Forelimb muscle (tissue), 1 donor: Measurements from ENCODE around the gene MXRA7. TPM values are rescaled to one million over a fixed set of nuclear protein-coding genes. Genes with fewer than 3 reads are reported as not detected.
"Not testable (repeated sequence)": the region's sequence is repeated elsewhere in the genome, so short reads cannot be mapped to it uniquely, and the experiment has no call there.

ENCODE experiments used
- DNase-seq: peaks from one replicate; pipeline ENCODE4 v3.0.0-alpha.2; 2013; ENCODE audit warnings: low read depth
- polyA plus RNA-seq: library from polyadenylated mRNA; unstranded; fragments of 120-200 nt; gene quantifications from one replicate; pipeline ENCODE4 v1.2.1, GENCODE V29; 2013; ENCODE audit not compliant: insufficient read length

Gene MXRA7
- polyA plus RNA-seq, 1 donor = 135 TPM

GRCh38 chr17:76644995-76645394, 65.8 kb downstream of the MXRA7 start:
- DNase-seq = no peak

DNA sequence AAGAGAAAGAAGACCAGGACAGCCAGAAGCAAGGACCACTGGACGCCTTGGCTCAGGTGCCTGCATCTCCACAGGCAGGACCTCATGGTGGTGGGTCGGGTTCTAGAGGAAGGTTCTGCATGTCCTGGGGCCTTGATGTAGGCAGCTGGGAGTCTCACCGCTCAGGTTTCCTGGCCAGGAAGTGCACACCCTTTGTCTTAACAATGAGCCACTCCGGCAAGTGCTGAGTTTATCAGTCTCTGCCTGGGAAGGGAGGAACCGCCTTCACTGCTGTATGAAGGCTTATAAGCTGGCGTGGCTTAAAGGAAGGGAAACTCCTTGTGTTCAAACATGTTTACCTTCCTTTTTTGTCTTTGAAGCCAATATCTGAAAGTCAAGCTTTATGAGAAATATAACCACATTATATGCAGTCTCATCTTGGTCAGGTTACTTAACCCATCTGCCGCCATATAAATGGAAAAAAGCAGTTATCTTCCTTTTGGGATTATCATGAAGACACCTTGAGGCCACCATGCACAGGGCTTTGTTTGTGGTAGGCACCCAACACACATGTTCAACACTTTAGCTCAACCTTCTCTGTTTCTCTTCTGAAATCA, 67.1 kb downstream of the MXRA7 start, which contains the start of gene ST6GALNAC1:
ST6GALNAC1 (minus strand) TSS at position 205 of the 596 bp plus-strand sequence; CDS start at position 86, 119 bp downstream.
- no peak for DNase-seq

DNA sequence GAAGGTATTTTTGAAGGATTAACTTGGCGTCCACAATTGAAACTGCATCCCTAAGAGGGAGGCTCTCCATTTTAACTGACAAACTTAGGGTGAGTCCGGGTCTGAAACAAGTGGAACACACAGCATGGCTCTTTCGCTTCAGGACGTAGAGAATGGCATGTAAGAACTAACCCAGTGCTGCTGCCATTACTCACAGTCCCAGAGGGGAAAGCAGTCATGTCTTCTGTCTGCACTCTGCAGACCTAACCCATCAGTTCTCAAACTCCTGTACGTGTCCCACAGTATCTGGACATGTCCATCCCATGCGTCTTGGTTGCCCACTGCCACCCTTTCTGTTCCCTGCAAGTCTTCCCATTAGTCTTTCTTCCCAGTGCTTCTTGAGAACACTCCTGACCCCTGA, 67.8 kb downstream of the MXRA7 start:
- DNase-seq = no peak

DNA sequence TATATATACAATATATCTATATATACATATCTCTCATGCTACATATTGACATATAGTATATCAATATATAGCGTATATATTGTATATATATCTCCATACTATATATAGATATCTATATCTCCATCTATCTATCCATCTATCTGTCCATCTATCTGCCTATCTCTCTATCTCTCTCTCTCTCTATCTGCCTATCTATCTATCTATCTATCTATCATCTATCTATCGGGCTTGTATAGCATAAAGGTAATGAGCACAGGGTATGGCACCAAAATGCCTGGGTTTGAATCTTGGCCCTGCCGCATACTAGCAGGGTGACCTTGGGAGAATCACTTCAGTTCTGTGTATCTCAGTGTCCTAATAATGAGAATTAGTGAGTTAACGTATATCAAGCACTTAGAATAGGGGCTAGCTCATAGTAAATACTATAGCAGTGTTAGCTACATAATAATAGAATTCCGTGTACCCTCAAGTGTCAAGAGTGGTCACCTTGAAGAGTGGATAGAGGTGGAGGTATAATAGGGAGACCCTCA, 68.7 kb downstream of the MXRA7 start:
- no peak for DNase-seq

- no peak for DNase-seq
These were observed 69.3 kb downstream of the MXRA7 start for GRCh38 chr17:76641501-76641900.

DNA sequence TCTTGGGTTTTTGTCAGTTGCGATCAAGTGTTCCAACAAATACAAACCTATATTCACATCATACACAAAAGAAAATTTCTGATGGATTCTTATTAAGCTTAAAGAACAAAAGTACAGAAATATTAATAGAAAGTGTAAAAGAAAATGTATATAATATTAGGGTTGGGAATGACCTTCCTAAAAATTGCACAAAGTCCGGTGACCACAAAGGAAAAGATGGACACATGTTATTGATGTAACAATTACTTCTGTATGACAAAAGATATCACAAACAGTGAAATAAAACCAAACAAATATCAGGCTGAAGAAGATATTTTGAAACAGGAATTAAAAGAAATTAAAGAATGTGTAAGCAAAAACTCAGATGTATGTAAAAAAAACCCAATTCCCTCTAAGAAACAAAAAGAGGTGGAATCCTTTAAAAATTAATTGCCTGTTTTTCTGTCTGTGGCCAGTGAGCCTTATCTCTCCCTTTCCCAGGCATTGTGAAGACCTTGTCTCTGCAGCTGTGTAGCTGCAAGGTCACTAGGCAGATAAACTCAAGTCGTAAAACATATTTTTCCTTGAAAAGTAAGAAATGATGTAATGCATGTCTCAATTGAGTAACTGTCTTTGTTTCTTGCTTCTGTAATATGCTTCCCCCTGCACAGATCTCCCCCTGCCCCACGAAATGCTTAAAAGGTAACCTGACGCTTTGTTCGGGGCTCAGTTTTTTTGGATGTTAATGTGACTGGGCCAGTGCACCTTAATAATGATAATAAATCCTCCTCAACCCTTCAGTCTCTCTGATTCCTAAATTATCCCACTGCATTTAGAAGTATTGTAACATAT, 70.0 kb downstream of the MXRA7 start:
- DNase-seq = no peak

DNA sequence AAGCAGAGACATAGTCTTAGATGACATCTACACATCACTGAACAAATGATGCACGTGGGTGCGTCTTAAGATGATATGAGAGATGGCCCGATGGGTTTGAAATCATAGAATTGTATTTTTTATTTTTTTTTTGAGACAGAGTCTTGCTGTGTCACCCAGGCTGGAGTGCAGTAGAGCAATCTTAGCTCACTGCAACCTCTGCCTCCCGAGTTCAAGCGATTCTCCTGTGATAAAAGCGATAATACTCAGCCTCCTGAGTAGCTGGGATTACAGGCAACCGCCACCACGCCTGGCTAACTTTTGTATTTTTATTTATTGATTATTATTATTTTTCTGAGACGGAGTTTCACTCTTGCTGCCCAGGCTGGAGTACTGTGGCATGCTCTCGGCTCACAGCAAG, 72.5 kb downstream of the MXRA7 start:
- DNase-seq = no peak

GRCh38 chr17:76636486-76637206, 74.1 kb downstream of the MXRA7 start:
- not testable (repeated sequence) for DNase-seq

DNA sequence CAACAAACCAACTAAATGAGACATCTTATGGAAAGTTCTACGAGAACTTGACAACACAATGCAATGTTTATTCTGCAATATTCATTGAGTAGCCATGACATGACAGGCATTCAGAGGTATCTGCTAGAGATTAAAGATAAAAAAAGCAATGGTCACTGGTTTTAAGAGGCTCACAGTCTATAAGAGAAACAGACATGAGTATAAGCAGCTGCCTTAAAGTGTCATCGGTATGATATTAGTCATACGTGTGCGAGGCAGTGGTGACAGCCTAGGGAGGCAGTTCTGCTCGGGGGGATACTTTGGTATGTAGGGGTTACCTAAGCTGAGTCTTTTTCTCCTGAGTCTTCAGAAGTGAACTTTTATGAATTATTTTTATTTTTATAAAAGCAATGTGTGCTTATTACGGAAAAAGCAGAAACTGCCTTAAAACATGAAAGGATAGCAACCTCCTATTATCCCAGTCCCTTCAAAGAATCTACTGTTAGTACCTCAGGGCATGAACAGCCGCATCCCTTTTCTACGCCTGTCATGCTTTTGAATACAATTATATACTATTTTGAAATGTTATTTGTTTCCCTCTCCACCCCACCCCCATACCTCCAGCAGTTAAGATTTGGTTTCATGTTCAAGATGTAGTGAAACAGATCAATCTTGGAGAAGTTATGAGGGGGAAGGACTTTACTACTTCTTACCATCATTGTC, 75.0 kb downstream of the MXRA7 start:
- no peak for DNase-seq

DNA sequence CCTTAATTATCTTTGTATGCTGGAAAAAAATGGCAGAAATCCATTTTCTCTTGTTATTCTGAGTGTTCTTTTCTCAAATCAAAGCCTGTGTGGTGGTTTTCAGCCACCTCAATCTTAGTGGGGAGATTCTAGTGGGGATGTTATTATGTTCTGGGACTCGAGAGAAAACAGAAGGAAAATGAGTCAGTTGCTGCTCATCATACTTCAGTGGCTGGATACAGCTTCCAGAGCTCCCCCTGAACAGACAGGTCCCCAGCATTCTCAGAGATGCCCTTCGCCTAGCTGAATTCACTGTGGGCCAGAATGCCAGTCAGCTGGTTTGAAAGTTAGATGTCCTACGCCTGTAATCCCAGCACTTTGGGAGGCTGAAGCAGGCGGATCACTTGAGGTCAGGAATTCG, 75.7 kb downstream of the MXRA7 start:
- DNase-seq = no peak

- DNase-seq = no peak
These were observed 77.0 kb downstream of the MXRA7 start for GRCh38 chr17:76633628-76634328.

DNA sequence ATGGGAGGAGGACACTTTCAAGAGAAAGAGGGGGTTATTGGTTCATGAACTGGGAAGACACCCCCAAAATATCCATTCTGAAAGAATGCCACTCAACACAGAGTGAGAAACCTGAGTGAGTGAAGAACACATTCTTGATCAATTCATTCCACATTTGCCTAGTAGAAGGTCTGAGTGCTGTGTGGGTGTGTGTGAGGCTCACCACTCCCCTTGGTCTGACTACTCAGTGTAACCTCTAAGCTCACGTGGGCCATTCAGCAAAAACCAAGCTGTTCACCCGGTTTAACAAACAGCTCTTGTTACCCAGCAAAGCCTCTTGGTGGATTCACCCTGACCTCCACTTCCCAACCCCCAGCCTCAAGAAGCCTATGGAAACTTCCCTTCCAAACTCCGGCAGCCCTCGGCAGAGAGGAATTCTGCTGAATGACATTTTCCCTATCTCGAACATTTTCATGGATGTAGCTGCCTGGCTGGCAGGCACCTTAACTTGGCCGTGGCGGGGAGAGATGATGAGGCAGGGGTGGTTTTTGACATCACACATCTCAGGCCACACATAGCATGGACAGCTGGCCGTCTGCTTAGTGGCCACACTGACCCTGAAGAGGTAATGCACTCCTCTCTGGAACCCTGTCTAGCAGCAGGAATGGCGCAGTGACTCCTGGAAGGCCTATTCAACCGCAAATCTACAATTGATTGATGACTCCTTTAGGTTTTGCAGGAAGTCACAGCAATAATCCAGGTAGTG, 78.8 kb downstream of the MXRA7 start:
- no peak for DNase-seq

DNA sequence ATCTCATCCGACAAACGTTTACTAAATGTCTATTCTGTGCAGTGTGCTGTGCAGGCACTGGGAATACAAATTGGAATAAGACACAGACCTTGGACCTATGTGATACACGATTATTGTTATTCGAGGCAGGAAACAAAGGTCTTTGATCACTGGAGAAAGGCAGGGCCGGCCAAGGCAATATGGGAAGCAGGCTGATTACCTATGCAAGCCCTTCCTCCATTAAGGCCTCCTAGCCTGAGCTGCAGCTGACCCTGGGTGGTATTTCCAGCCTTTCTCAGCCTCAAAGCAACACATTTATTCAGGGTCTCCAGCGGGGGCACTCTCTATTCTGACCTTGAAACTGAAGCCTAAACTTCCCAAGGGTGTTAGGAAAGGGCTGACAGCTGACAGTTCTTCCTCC, 80.6 kb downstream of the MXRA7 start:
- DNase-seq = no peak

Other genes starting within 250 kb of the MXRA7 start
- gene AANAT, start 243.4 kb downstream of the MXRA7 start, polyA plus RNA-seq = 0.37 TPM
- gene RHBDF2, start 209.5 kb downstream of the MXRA7 start, polyA plus RNA-seq = 6.8 TPM
- 16.4 TPM for gene CYGB, start 173.3 kb downstream of the MXRA7 start, polyA plus RNA-seq
- 4.8 TPM for gene PRCD, start 170.9 kb downstream of the MXRA7 start, polyA plus RNA-seq
- 3.3 TPM for gene ST6GALNAC2, start 125.1 kb downstream of the MXRA7 start, polyA plus RNA-seq
- 0.70 TPM for gene ST6GALNAC1, start 67.2 kb downstream of the MXRA7 start, polyA plus RNA-seq
- 22.8 TPM for gene JMJD6, start 15.6 kb upstream of the MXRA7 start, polyA plus RNA-seq
- 21.0 TPM for gene METTL23, start 15.9 kb upstream of the MXRA7 start, polyA plus RNA-seq
- gene SRSF2, start 26.4 kb upstream of the MXRA7 start, polyA plus RNA-seq = 182 TPM
- 38.3 TPM for gene MFSD11, start 27.2 kb upstream of the MXRA7 start, polyA plus RNA-seq
- gene MGAT5B, start 157.4 kb upstream of the MXRA7 start, polyA plus RNA-seq = 0.38 TPM